ENCODE data around the gene DCTN5.
A peak's percentile ranks its signal among the peaks of the same experiment; 100 is the strongest.

Gene DCTN5

DNA sequence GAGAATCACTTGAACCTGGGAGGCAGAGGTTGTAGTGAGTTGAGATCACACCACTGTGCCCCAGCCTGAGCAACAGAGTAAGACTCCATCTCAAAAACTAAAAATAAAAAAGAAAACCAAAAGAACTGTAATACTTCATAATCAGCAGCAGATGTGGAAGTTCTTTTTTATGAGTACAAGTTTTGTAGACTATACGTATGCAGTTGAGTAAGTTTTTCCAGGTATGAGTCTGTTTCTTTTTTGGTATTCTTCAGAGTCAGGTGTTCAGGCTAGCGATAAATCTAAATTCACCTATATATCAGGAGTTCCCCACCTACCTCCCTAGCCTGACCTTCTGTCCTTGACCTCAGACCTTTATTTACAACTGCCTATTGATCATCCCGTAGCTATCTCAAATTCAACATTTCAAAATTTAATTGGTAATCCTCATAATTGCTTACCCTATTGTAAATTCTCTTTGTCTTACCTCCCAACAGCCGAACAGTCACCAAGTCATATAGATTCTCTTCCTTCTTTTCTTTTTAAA lies 10.7 kb downstream of the DCTN5 start:
- no peak for TF ChIP-seq CTCF (IDR thresholded peaks at IDR 0.05; ENCODE audit: control extremely low read depth, extremely low read depth, low read depth, missing control alignments)
- ChIA-PET POLR2A (interaction anchor here (0.5 kb wide), 1 partner anchor 258 kb away, joined by 6 read pairs; no protein-coding TSS in a partner anchor), CTCF (interaction anchor here (1.0 to 2.1 kb wide), 4 partner anchors 9 to 27 kb away, joined by 4 to 7 read pairs (median 5); partner anchors contain the start of gene PLK1)
- DNase-seq (ENCODE audit: extremely low spot score) = peak; percentile 37

GRCh38 chr16:23663918-23664317 lies 22.7 kb downstream of the DCTN5 start:
- no peak for DNase-seq (ENCODE audit: extremely low spot score)
- no peak for TF ChIP-seq CTCF (IDR thresholded peaks at IDR 0.05; ENCODE audit: control extremely low read depth, extremely low read depth, low read depth, missing control alignments)
- POLR2A ChIA-PET = interaction anchor here (0.7 to 1.3 kb wide), 2 partner anchors 9 to 13 kb away, joined by 3 read pairs; no protein-coding TSS in a partner anchor
- CTCF ChIA-PET = interaction anchor here (0.8 to 1.6 kb wide), 4 partner anchors 9 to 16 kb away, joined by 3 to 6 read pairs (median 6); no protein-coding TSS in a partner anchor

DNA sequence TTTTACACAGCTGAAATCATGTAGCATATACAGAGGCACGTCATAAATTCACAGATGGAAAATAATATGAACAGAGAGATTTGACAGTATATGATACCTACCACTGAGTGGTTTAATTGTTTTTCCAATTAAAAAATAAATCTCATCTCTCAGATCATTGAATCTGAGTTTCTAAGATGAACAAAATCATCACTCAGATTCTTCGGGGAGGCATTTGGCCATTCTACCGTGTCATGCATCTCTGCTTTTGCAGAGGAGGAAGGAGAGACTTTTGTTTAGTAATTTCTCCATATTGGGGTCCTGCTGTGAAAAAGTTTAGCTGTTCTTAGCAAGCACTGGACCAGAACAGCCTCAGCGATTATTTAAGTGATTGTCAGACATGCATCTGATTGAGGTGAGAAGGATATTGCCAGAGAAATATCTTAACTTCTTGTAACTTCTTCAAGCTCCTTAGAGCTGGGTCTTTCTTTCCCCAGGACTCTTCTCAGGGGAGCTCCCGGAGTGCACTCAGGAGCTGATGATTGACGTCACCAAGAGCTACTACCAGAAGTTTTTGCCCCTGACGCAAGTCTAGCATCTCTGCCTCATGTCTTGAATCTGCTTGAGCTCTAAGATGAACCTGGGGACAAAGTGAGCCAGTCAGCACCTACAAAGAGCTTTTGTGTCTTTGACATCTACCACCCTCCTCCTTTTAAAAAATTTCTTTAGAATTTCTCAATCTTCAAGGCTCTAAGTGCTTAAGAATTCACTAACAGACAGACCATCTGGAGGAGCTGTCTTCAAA lies 25.5 kb downstream of the DCTN5 start:
- CTCF ChIA-PET = interaction anchor here (1.1 to 1.4 kb wide), 2 partner anchors 10 to 343 kb away, joined by 3 to 4 read pairs; no protein-coding TSS in a partner anchor
- POLR2A ChIA-PET = no interaction called here
- no peak for DNase-seq (ENCODE audit: extremely low spot score)
- TF ChIP-seq CTCF (IDR thresholded peaks at IDR 0.05; ENCODE audit: control extremely low read depth, extremely low read depth, low read depth, missing control alignments) = no peak

DNA sequence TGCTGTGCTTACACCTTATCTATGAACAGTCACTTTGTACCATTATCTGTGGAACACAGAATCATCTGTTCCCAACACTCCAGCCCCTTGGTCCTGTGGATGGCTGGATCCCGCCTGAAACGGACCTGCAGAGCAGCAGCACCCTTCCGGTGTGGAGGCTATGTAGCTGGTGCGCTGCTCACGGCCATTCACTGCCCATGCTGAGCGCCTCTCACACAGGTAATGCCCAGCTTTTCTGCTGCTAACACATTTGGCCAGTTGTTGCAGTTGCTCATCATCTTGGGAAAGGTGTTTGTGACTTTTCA lies 26.0 kb downstream of the DCTN5 start:
- ChIA-PET CTCF (interaction anchor here (1.1 to 1.5 kb wide), 3 partner anchors 10 to 343 kb away, joined by 3 to 4 read pairs (median 4); no protein-coding TSS in a partner anchor), POLR2A (no interaction called here)
- no peak for TF ChIP-seq CTCF (IDR thresholded peaks at IDR 0.05; ENCODE audit: control extremely low read depth, extremely low read depth, low read depth, missing control alignments)
- DNase-seq (ENCODE audit: extremely low spot score) = no peak

- ChIA-PET POLR2A (no interaction called here), CTCF (interaction anchor here (0.9 to 2.4 kb wide), 5 partner anchors 8 to 17 kb away, joined by 3 to 10 read pairs (median 4); partner anchors contain the start of gene PLK1)
- no peak for DNase-seq (ENCODE audit: extremely low spot score)
- TF ChIP-seq CTCF (IDR thresholded peaks at IDR 0.05; ENCODE audit: control extremely low read depth, extremely low read depth, low read depth, missing control alignments) = no peak
These were observed 27.0 kb downstream of the DCTN5 start for GRCh38 chr16:23668225-23668624.

DNA sequence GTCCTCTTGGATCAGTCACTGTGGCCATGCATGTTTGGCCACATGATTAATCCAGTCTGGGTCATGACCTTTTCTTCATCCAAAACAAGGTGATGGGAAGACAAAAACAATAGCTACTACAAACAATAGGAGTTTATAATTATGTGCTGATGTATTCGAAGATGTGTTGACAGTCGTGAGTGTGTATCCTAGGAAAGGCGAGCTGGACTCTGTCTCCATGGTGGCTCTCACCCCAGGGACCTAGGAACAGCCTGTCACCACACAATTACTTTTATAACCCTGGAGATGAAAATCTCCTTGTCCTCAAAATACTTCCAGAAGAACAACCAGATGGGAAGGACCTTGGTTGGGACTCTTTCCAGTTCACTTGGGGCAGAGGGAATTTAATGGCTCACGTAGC lies 27.6 kb downstream of the DCTN5 start:
- DNase-seq (ENCODE audit: extremely low spot score) = no peak
- POLR2A ChIA-PET = interaction anchor here (0.6 kb wide), 1 partner anchor 265 kb away, joined by 7 read pairs; no protein-coding TSS in a partner anchor
- no peak for TF ChIP-seq CTCF (IDR thresholded peaks at IDR 0.05; ENCODE audit: control extremely low read depth, extremely low read depth, low read depth, missing control alignments)
- CTCF ChIA-PET = interaction anchor here (0.8 to 2.4 kb wide), 5 partner anchors 9 to 21 kb away, joined by 3 to 10 read pairs (median 4); partner anchors contain the start of gene PLK1

All from GM10248 (cell line).